GM18520 (cell line): ENCODE results near the gene TMEM250.

Source experiments
- ATAC-seq: cut with Tn5 transposase; IDR thresholded peaks from one replicate; pipeline ENCODE4 v1.9.1; 2021; ENCODE audit not compliant: unreplicated experiment

TMEM250 gene

DNA sequence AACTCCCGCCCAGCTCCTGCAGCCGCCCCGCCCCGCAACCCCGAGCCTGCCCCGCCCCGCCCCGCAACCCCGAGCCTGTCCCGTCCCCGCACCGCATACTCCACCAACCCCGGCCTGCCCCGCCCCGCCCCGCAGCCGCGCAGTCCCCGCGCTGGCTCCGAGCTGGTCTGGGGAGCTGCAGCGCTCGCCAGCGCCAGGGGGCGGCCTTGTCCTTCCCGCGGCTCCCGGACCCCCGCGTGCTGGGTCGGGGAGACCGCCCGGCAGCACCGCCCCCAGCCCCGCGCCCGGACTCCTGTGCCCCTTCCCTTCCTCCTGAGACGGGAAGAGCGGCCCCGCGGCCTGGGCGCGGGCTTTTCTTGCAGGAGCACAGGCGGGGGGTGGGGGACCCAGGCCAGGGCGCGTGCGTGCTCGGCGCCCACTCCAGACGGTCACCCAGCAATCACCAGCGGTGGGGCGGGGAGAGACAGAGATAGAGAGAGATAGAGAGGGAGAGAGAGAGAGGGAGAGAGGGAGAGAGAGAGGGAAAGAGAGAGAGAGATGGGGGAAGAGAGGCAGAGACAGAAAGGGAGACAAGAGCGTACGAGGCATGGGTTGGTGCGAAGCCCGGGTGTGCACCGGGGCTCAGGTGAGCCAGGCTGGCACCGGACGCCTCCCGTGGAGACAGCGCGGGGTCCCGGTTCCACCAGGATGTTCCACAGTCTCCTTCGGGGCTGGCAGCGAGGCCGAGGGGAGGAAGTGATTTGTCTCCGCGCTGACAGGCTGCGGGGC lies 14.7 kb upstream of the TMEM250 start:
- ATAC-seq = no peak

DNA sequence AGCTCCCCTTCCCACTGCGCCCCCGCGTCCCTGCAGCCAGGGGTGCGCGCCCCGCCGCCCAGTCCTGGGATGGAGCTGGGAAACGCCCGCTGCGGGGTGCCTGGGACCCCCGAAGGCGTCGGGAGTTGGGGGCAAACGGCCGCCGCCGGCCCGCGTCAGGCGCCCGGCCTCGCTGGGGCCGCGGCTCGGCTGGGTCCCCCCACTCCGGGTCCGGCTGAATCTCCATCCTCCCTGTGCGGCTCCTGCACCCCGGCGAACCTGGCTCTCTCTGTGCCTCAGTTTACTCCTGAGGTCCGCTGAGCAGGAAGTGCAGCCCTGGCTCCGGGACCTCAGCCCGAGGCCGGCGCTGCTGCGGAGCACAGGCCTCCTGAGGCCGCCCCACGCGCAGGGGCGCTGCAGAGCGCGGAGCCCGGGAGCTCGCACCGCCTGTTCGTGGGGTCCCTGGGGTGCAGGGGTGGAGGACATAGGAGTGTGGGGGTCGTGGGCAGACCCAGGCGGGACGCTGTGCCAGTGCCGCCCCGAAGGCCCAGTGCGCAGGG lies 13.9 kb upstream of the TMEM250 start:
- ATAC-seq = no peak

DNA sequence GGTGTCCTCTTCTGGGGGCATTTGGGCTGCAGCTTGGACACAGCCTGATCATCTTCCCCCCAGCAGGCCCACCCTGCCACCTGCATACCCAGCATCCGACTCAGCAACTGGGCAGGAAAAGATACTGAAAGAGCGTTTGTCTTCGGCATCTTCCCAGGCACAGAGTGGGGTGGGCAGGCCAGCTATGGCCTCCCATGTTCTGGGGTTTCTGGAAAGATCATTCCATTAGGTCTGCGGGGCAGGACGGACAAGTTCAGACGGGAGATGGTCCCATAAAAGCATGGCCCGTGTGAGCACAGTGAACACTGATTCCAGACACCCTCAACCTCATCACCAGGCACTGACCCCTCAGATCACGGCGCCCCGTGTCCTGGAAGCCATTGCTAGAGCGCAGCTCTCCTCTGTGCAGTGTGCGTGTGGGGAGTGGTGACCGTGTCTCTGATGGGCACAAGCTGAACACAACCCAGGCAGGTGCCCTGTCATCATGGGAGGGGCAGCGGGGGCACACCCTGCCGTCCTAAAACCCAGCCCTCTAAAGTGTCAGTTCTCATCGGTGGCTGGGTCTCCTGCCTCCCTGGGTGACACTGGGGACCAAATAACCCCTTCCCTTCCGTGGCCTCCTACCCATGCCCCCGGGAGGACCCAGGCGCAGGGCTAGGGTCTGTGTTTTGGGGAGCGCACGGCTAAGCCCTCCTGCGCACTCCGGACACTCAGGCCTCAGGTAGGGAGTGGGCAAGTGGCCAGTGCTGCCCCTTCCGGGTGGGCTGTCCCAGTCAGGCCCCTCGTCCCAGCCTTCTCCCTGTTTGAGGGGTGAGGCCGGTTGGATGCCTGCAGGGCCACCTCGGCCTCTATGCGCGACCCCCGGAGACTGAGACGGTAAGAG lies 13.2 kb upstream of the TMEM250 start:
- ATAC-seq = no peak

DNA sequence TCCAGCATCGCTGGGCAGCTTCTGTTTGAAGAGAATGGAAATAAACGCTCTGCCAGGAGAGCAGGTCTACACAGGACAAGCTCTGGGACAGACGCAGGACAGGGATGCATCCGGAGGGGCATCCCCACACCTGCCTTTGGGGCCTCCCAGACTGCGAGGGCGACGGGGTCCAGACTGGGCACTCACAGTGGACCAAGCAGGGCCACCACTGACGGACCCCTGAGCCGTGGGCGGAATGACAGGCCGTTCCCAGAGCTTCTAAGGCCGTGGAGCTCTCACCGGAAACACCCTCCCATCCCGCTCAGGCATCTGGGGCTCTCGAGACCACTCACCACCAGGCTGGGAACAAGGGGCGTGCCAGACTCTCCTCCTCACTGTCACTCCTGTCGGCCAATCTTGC lies 10.5 kb upstream of the TMEM250 start:
- ATAC-seq = no peak

DNA sequence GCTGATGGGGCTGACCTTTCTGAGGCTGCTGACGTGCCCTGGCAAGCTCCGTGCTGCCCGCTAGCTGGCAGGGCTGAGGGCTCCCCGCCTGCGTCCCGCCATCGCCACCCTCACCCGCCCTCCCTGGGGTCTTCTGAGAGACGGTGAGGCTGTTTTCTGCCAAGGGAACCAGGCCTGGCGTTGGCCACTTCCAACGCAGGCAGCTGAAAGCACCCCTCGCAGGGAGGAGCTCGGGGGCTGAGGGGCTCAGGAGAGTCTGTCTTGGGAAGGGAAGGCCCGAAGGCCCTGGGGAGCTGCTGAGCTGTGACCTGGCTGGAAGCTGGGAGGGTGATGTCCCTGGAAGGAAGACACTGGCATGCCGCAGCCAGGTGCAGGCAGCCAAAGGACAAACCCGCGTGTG lies 9.8 kb upstream of the TMEM250 start:
- no peak for ATAC-seq

DNA sequence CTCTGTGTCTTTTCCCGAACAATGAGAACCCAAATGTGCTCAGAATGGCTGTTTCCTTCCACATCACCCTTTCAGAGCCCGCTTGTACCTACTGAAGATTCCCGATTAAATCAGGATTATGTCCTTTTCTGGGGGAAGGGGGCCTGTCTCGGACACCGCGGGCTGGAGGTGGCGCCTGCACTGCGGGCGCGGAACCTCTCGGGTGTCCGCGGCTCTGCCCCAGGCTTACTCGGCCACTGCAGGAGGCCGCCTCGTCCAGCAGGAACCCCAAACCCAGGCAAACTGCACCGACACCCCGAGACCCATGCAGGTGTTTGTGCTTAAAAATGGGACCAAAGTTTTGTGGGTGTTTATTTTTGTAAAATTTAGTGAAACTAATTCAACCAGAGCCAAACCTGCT lies 8.6 kb upstream of the TMEM250 start:
- no peak for ATAC-seq

DNA sequence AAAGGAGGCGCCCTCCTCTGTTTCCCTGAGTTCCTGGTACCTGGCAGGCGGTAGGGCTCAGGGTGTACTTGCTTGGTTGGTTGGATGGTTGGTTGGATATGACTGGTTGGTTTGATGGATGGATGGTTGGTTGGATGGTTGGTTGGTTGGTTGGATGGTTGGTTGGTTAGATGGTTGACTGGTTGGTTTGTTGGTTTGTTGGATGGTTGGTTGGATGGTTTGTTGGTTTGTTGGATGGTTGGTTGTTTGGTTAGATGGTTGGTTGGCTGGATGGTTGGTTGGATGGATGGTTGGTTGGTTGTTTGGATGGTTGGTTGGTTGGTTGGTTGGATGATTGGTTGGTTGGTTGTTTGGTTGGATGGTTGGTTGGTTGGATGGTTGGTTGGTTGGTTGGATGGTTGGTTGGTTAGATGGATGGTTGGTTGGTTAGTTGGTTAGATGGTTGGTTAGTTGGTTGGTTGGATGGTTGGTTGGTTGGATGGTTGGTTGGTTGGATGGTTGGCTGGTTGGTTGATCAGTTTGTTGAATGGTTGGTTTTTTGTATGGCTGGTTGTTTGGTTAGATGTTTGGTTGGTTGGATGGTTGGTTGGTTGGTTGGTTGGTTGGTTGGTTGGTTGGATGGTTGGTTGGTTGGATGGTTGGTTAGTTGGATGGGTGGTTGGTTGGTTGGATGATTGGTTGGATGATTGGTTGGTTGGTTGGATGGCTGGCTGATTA lies 6.5 kb upstream of the TMEM250 start:
- ATAC-seq = no peak

DNA sequence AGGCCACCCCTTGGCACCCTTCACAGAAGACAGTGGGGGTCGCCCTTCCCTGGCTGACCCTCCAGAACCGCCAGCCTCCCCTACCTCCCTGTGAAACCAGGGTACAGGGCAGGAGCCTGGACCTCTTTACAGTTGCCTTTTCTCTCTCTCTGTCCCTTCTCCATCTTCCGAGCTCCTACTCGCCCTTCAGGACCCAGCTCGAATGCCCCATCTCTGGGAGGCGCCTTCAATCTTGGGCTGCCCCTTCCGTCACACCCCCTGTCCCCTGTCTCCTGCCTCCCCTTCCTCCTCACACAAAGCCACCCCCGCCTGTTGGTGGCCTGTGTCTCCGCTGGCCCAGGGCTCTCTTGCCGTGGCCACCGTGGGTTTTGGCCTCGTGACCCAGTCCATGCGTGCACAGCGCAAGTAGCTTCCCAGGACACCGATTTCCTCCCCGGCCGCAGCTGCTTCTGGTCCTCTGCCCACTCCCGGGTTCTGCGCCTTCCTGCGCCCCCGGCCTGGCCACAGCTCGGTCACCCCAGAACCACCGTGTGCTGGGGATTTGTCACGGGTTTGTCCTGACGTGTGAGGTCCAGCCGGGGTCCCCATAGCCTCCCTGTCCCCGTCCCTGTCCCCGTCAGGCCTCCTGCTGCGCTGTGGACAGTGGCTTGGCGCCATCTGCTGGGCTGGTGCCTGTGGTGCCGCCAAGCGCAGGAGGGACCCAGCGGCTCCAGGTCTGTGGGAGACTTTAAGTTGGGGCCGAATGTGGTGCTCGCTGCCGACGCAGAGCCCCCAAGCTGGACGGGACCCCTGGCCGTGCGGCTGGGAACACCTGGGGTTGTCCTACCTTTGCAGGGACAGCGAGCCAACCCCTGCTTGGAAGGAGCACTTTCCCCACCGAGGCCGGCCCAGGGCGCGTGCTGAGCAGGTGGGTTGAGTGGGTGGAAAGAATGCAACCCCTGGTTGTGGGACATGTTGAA lies 4.0 kb upstream of the TMEM250 start:
- ATAC-seq = no peak

DNA sequence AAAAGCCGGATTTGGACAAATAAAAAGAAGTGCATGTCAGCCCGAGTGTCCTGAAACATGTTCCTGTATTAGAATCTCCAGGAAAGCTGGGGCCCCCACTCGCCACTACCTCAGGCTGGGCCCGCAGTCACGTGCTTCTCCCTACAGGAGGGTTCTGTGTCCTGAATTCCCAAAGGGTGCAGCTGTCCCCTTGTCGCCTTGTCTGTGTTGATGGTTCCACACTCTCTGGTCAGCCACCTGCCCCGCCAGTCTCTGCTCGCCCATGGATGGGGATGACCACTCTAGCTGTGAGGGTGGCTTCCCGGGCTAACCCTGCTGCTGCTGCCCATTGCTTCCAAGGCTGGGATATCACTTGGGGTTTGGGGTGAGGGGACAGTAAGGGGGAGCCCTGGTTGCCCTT lies 3.1 kb upstream of the TMEM250 start:
- ATAC-seq = no peak

DNA sequence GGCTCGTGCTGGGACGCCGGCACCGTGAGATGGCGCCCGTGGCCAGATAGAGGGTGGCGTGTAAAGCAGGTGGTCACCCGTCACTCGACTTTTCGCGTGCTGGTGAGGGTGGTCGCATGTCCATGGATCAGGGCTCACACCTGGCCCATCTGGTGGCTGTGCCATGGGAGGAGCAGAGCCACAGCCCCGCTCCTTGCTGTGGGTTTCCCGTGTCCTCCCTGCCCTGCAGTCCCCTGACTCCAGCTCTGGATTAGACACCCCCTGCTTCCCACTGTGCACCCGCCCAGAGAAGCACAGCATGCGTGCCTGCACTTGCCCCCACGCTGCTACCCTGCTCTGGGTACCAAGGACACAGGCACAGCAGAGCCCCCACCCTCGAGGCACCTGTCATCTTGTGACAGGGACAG lies 1.8 kb upstream of the TMEM250 start:
- ATAC-seq = no peak

DNA sequence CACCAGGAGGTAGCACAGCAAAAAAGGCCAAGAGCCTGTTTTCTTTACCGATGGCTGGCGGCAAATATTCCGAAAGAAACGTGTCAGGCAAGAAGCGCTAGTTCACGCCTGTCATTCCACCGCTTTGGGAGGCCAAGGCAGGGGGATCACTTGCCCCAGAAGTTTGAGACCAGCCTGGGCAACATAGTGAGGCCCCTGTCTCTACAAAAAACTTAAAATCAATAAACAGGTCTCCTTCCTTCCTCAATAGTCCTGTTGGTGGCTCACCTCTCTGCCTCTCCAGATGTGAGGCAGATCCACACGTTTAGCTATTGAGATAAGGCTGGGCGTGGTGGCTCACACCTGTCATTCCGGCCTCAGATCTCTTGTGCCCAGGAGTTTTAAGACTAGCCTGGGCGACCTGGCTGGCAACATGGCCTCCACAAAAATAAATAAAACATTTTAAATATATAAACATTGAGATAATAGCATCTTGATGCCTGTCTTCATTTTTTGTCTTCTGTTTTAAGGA lies 1.3 kb upstream of the TMEM250 start:
- no peak for ATAC-seq

DNA sequence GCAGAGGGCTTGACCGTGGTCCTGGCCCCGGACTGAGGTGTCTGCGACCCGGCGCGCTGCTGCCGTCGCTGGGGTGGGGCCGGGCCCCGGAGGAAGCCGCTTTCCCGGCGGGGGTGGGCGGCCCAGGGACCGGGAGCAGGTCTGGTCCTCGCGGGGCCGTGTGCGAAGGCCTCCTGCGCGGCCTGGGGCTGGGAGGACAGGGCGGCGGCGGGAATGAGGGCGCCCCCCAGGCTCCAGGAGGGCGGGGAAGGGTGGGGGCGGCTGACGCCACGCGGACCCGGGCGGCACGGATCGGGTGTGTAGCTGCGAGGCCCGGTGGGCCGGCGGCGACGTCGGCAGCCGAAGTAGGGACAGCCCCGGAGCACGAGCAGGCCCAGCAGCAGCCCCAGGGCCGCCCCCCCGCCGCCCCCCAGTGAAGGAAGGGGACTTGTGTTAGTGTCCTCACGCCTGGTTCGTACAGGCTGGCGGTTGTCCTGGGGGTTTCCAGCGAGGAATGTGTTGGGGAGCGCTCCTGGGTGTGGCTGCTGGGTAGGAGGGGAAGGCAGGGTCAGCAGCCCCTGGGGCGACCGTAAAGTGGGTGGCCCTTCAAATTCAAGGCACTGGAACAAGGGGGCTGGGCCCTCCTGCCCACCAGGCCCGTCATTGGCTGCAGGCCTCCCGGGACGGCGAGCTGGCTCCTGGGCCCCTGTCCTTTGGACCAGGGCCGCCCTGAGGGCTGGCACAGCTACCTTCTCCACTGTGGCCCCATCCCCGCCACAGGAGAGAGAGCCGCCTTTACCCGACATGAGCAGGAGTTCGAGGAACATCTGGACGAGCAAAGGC lies 597 bp upstream of the TMEM250 start:
- ATAC-seq = no peak

DNA sequence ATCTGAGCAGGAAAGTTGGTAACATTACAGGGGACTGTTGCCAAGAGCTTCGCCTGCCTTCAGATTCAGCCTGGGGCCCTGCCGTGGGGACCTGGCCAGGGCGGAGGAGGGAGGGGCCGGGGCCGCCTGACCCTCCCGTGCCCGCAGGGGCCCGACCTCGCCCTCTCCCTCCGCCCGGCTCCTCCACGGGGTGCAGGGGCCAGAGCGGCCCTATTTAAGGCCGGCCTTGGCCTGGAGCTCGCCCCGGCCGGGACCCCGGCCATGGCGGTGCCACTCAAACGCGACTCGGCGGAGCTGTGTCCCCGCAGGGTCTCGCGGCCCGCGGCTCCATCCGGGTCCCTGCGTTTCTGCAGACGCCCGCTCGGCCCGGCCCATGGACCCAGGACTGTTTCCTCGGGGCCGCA lies 757 bp downstream of the TMEM250 start:
- peak; percentile 9 for ATAC-seq

DNA sequence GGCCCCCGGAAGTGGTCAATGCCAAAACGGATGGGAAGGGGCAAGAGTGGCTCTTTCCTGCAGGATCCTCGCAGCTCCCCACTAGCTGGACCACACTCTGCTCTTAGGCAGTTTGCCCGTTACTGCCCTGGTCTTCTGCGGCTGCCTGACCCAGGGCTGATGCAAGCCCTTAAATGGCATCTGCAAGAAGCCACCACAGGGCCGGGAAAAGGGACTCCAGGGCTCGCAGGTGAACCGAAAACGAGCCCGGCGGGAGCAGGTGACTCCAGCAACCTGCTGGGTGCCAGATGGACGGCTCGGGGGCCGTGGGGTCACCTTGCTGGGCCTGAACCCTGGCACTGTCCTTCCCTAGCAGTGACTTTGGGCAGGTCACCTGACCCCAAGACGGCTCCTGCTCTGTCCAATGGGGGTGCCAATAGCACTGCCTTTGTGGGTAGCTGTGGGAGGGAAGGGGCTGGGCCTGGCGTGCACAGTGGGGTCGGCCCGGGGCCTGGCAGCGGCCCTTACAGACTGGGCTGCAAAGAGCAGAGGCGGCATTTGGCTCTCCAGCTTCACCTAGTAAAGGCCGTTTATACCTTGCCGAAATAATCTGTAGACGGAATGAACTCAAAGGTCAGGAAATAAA lies 1.3 kb downstream of the TMEM250 start:
- no peak for ATAC-seq

DNA sequence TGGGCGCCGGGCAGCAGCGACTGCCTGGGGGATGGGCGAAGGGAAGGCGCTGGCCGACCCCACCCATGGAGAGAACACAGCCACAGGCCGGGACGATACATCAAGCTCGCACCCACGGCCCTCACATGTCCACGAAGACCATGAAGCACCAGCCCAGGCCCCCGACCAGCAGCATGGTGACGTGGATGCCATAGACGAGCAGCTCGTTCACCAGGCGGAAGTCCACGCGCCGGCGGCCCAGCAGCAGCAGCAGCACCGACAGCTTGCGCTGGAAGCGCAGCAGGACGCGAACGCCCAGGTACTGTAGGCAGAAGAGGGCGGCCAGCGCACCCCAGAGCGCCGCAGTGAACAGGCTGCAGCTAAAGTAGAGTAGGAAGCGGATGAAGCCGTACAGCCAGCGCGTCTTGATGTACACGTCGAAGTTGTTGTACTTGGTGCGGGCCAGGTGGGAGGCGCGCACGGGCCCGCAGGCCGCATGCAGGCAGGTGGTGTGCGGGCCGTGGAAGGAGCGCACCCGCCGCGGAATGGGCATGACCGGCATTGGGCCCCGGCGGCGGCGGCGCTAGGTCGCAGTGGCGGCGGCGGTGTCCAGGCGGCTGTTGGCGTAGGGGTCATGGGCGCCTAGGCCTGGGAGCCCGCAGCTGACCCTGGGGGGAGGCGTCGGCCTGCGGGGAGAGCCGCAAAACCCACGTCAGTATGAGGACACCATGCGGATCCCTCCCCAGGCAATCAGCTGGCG lies 2.1 kb downstream of the TMEM250 start:
- ATAC-seq = no peak

DNA sequence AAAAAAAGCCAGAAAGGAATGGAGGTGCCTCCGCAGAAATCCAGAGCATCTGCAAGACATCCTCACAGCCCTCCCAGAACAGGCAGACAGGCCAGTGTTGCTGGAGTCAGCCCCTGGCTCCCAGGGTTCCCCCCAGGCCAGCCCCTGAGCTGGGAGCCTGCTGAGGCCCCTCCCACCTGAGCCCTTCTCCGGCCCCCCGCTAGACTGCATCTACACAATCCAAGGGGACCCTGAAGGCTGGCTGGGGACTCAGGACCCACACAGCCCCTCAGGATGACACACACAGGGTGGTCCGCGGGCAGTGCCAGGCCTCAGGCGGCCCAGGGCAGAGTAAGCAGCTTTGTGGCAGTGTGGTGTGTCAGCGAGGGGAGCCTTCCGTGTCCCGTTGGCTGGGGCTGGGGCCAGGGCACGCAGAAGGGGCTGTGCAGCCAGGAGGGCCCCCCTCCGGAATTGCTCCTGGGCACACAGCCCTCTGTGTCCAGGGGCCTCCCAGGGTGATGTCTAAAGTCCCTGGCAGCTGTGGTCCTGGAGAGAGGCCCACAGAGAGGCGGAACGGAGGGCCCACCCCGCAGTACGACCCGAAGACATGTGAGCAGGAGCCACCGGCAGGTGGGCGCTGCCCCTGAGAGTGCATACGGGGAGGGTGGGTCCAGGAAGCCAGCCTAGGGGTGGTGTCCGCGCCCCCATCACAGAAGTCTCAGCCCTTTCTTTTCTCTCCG lies 2.9 kb downstream of the TMEM250 start:
- no peak for ATAC-seq

DNA sequence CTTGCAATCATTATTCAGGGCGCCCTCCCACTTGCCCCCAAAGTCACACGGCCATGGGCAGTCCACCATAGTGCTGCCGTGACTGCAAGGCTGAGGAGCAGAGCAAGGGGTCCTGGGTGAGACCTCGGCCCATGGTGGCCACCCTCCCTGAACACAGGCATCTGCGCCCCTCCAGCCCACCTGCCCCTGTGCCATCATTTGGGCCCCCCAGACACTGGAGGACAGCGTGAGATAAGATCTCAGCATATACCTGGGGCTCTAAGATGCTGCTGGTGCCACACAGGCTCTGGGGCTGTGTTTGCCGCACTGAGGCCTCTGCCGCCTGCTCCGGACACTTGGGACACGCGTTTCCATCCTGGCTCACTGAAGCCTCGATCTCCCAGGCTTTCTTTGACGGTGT lies 3.5 kb downstream of the TMEM250 start:
- no peak for ATAC-seq
